Coronary artery (tissue), 2 donors: ENCODE results near the gene PHTF1.

Experiments
- DNase-seq: peaks from one replicate; pipeline ENCODE4 v3.0.0-alpha.2; 2017; ENCODE audit warnings: low spot score
- H3K27ac ChIP-seq, 2 donors: fragments of 200-600 bp; sonication (generic); one replicate each; pipeline ENCODE4 v1.5.1; 2016 to 2019
- H3K4me3 ChIP-seq: fragments of 200-600 bp; sonication (generic); 2 replicates; pipeline ENCODE4 v1.5.1; 2016; ENCODE audit warnings: mild to moderate bottlenecking, moderate library complexity
- TF ChIP-seq, protein P1 (sequence below): fragments of 200-600 bp; sonication (generic); IDR thresholded peaks from one replicate; pipeline ENCODE4 v1.5.1; 2019; ENCODE audit warnings: antibody characterized with exemption

The PHTF1 gene

DNA sequence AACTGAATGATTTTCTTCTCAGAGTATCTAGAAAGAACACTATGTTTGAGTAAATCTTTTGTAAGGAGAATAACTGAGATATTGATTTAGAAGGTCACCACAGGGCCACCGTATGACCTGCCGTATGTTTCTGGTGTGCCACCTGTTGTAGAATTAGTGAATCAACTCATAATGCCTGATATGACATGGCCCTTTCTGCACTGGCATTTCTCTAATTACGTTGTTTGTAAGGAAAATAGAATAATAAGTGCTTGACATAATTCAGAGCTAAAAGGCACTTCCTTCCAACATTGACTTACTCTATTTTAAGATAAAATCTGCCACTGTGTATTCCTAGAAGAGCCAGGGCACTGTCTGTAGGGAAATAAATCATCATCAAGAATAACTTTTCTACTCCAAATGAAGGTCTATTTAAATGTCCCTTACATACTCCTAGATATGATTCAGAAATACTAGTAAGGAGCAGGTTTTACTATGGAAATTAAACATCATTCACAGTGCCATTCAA is 101.7 kb downstream of the PHTF1 start:
- TF ChIP-seq, protein P1, sequence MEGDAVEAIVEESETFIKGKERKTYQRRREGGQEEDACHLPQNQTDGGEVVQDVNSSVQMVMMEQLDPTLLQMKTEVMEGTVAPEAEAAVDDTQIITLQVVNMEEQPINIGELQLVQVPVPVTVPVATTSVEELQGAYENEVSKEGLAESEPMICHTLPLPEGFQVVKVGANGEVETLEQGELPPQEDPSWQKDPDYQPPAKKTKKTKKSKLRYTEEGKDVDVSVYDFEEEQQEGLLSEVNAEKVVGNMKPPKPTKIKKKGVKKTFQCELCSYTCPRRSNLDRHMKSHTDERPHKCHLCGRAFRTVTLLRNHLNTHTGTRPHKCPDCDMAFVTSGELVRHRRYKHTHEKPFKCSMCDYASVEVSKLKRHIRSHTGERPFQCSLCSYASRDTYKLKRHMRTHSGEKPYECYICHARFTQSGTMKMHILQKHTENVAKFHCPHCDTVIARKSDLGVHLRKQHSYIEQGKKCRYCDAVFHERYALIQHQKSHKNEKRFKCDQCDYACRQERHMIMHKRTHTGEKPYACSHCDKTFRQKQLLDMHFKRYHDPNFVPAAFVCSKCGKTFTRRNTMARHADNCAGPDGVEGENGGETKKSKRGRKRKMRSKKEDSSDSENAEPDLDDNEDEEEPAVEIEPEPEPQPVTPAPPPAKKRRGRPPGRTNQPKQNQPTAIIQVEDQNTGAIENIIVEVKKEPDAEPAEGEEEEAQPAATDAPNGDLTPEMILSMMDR = no peak
- H3K27ac ChIP-seq = no peak overlapping the region
- no peak overlapping the region for H3K4me3 ChIP-seq
- DNase-seq = no peak

DNA sequence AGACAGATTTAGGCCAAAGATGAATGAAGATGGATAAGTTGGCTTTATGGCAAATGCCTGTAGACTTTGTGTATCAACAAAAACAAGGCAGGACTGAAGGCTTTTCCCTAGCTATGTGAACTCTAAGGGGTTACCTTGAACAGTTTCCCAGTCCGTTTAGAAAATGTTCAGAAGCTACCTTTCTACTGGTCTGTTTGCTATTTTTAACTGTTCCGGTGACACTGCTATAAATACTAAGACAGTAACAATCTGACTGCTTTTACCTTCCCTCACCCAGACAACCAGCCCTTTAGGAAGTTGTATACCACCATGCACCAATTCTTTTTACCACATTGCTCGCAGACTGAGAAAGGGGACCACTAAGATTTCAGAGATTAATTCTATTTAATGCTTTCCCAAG is 102.2 kb downstream of the PHTF1 start:
- TF ChIP-seq, protein P1 = no peak
- Histone ChIP-seq H3K4me3 (no peak overlapping the region), H3K27ac (no peak overlapping the region)
- DNase-seq = no peak

DNA sequence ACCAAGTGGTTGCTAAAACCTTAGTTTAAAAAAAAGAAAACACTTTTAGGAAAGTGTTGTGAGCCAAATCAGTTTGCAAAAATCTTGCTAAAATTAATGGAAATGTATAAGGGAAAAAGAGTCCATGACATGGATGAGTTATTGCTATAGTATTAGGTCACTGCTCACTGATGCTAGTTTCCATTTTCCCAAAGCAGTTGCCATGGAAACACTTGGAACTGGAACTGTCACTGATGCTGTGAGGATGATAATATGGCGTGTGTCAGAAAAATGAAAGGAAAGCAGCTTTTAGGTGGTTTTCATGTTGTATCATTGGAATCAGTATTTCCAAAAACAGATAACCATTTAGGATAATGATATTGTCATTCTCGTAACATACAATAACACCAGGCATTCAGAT is 104.4 kb downstream of the PHTF1 start:
- no peak for DNase-seq
- TF ChIP-seq, protein P1 = no peak
- no peak overlapping the region for H3K27ac ChIP-seq
- no peak overlapping the region for H3K4me3 ChIP-seq

DNA sequence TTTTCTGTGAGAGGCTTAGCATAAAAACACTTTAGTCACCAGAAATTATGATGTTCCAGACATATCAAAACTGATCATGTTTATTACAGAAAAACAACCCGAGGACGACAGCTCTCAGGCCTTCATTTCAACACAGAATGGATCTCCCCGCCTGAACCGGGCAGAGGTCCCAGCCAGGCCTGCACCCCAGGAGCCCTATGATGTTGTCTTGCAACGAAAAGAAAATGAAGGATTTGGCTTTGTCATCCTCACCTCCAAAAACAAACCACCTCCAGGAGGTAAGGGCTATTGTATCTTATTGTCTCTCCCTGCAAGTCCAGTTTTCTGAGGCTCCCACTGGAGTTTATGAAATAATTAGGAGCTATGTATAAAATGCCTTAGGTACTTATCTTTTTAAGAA is 105.5 kb downstream of the PHTF1 start:
- no peak for DNase-seq
- Histone ChIP-seq H3K27ac (no peak overlapping the region), H3K4me3 (no peak overlapping the region)
- TF ChIP-seq, protein P1 = no peak

DNA sequence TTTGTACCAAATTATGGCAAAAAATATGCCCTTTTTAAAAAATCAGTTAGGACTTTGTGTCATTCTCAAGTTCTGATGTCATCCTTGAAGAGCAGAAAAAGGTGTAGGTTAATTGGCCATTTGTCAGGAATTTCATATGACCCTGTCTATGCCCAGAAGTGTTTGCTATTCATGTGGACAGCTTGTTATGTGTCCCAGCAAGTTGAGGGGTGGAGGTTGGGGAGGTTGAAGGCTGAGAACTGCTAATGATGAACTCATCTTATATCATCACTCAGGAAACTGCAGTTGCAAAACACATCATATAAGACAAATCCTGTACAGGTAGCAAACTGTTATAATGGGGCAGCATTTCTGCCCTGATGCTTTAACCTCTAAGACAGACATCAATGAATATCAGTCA is 106.5 kb downstream of the PHTF1 start:
- no peak for DNase-seq
- no peak overlapping the region for H3K4me3 ChIP-seq
- TF ChIP-seq, protein P1 = no peak
- no peak overlapping the region for H3K27ac ChIP-seq

DNA sequence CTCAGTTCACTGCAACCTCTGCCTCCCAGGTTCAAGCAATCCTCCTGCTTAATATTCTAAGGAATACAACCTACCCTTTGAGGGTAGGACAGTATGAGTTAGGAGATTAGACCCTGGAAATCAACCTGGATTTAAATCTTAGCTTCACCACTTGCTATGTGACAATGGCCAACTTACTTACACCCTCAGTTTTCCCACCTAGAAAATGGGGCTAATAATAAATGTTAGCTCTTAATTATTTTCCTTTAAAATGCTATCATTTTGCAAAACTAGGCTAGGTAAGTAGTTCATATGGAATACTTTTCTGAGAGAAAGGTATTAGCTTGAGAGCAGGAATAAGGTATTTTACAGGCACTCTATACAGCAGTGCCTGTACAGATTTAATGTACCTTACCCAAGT is 110.8 kb downstream of the PHTF1 start:
- H3K4me3 ChIP-seq = no peak overlapping the region
- TF ChIP-seq, protein P1 = no peak
- H3K27ac ChIP-seq = no peak overlapping the region
- DNase-seq = no peak

DNA sequence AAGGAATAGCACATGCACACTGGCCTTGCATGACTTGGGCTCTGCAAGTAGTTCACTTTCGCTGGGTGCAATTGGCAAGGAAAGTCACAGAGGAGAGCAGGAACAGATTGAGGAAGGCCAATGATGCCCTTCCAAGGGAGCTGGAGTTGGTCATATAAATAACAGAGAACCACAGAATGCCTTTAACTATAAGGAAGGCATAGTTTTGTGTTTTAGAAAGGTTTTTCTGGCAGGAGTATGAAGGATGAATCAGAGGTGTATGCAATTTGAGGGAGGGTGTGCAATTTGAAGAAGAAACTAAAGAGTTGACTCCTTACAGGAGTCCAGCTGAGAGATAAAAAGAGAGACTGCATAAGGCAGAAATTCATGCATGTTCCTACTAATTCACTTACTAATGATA is 112.1 kb downstream of the PHTF1 start:
- no peak overlapping the region for H3K27ac ChIP-seq
- TF ChIP-seq, protein P1 = no peak
- DNase-seq = no peak
- H3K4me3 ChIP-seq = no peak overlapping the region
